Lower leg skin (tissue), 3 donors: Measurements from ENCODE around the gene ACAA1.

ENCODE experiments used
- POLR2A ChIP-seq, 2 donors: fragments of 450-650 bp; IDR thresholded peaks; one replicate each; pipeline ENCODE4 v1.6.1; 2016 to 2017; ENCODE audit warnings: antibody characterized with exemption in 2 of 2, mild to moderate bottlenecking in 1 of 2, moderate library complexity in 1 of 2
- TF ChIP-seq, protein P1 (sequence below), 3 donors: fragments of 450-650 bp; IDR thresholded peaks; one replicate each; pipeline ENCODE4 v1.5.1; 2016; ENCODE audit warnings: antibody characterized with exemption in 3 of 3, mild to moderate bottlenecking in 3 of 3, moderate library complexity in 2 of 3

DNA sequence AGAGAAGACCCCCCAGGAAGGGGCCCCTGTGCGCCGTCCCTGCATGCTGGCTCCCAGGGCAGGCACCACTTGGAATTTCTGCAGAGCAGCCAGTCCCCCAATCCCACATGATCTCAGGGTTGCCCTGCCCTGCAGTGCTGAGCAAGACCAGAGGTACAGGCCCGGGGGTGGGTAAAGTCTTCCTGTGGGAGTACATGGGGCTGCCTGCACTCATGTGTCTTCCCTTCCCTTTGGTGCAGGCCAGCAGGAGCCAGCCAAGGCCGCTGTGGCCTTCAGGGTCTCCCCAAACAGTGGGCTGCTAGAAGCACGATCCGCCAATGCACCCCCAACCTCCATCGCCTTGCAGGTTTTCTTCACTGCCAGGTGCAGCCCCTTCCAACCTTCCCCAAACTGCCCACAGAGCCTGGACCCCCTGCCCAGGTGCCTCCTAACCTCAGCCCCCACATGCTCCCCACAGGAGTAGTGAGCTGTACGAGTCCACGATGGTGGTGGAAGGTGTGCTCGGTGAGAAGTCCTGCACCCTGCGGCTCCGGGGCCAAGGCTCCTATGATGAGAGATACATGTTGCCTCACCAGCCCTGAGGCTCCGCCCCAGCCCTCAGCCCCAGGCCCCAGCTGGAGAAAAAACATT, 15.0 kb downstream of the ACAA1 start:
- TF ChIP-seq, protein P1, sequence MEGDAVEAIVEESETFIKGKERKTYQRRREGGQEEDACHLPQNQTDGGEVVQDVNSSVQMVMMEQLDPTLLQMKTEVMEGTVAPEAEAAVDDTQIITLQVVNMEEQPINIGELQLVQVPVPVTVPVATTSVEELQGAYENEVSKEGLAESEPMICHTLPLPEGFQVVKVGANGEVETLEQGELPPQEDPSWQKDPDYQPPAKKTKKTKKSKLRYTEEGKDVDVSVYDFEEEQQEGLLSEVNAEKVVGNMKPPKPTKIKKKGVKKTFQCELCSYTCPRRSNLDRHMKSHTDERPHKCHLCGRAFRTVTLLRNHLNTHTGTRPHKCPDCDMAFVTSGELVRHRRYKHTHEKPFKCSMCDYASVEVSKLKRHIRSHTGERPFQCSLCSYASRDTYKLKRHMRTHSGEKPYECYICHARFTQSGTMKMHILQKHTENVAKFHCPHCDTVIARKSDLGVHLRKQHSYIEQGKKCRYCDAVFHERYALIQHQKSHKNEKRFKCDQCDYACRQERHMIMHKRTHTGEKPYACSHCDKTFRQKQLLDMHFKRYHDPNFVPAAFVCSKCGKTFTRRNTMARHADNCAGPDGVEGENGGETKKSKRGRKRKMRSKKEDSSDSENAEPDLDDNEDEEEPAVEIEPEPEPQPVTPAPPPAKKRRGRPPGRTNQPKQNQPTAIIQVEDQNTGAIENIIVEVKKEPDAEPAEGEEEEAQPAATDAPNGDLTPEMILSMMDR (IDR thresholded peaks at IDR 0.05) = no peak
- TF ChIP-seq POLR2A (IDR thresholded peaks at IDR 0.05) = no peak
